Activated CD8-positive, alpha-beta memory T cell treated with anti-CD3 and anti-CD28 coated beads, Interleukin-2, amount 50 U/mL, for 48 hours (primary cell): ENCODE measurements around the gene MAP6.
"Not testable (repeated sequence)": the region's sequence is repeated elsewhere in the genome, so short reads cannot be mapped to it uniquely, and the experiment has no call there.

Experiments
- DNase-seq: peaks from one replicate; pipeline ENCODE4 v3.0.0-alpha.2; 2020

Gene MAP6

DNA sequence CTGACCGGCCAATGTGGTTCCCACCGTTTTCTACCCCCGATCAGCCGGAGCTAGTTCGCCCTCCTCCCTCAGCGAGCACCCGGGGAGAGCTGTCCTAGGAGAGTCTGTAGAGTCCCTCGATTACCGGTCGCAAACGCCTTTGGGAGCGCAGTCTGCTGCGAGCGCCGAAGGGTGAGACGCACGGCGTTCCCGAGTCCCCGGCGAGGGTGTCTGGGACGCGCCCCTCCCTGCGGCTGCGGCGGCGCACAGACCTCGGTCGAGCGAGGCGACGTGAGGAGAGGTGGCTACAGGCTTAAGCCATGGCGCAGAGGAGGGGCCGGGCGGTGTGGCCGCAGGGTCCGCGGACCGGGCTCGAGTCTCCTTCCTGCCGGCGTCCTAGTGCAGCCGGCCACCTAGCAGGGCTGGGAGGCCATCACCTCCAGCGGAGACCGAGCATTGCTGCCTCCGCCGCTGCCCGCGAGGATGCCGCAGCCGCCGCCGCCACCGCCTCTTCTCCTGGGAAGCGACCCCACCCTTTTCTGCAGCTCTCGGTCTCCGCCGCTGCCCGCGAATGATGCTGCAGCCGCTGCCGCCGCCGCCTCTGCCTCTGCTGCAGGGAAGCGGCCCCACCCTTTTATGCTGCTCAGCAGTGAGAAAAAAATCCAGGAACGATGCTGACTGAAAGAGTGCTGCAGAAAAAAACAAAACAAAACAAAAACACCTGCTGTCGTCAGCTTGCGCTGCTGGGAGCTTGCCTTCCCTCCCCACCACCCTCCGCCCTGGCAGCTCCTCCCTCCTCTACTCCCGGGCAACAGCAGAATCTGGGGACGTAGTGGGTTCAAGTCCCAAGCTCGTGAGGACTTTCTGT, at the start of gene MAP6:
Gene MAP6, minus strand, starts transcription at position 588 of the 847 bp plus-strand sequence. CDS start 669 bp downstream, outside the sequence.
- peak; percentile 72 for DNase-seq

DNA sequence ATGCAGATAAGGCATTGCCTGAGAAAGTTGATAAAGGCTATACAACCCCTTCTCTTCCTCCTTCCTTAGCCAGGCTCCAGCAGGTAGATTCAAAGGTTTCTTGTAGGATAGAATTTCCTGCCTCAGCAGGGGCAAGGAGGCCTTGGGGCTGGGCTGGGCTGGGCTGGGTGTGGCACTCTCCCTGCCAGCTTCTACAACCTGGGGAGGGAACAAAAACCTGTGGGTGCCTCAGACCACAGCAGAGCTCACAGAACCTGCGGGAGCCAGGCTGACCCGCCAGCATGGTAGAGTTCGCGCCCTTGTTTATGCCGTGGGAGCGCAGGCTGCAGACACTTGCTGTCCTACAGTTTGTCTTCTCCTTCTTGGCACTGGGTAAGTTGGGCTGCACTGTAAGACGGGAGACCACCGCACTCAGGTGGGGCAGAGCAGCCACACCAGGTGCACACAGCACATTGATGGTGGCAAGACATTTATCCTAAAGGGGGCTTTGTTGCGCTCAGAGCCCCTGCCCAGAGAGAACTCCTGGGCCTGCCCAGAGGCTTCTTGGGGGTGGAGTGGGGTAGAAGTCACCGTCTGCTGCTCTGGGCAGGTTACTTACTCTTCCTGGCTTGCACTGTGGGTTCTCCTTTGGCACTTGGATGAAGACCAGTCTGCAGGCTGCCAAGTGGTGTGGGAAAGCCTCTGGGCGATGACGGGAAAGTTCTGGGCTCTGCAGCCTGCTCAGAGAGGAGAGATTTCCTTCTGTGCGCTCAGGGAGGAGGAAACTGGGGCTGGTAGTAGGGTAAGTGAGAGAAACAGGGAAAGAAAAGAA, 49.0 kb upstream of the MAP6 start, which contains the start of gene MOGAT2:
Gene MOGAT2, plus strand, starts transcription at position 231 of the 811 bp plus-strand sequence. Its CDS starts 51 bp downstream, at position 282.
- DNase-seq = no peak

DNA sequence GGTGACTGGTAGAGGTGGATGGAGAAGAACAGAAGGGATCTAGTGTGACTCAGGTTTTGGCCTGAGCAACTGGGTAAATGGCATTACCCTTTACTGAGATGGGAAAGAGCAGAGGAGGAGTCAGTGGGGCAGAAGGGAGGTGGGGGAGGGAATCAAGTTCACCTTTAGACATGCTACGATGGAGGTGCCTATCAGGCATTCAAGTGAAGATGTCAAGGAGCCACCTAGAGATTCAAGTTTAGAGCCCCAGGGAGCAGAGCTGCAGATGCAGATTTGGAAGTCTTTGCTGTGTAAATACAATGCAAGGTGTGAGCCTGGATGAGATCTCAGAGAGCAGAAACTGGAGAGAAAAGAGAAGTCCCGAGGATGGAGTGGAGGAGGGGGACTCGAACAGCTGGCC, 47.8 kb upstream of the MAP6 start:
- DNase-seq = no peak

DNA sequence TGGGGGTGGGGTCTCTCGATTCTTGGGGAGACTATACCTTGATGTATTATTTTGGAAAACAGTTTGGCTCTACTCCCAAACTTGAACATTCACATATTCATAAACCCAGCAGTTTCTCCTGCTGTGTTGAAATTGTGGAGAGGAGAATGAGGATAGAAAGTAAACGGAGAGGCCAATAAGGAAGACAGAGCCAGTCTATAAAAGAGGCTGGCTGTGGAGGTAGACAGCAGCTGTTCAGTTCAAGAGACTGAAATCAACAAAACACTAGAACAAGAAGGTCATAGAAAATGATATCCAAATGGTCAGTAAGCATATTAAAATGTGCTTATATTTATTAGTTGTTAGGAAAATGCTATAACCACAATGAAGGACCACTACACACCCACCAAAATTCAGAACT, 46.9 kb upstream of the MAP6 start:
- DNase-seq = no peak

DNA sequence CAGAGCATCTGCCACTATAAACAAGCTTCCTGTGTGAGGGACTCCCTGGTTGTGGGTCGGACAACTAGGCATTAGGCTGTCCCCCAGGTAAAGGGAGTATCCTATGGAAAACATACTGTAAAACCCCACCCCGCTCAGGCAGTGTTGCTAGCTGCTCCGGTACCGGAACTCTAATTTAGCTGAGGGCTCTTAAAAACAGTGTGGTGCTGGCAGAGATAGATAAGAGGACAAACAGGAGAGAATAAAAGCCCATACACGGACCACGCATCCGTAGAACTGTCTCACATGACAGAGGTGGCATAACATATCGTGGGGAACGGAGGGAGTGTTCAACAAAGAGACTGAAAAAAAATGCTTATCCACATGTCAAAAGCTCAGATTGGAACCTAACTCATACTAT, 45.4 kb upstream of the MAP6 start:
- DNase-seq = no peak

DNA sequence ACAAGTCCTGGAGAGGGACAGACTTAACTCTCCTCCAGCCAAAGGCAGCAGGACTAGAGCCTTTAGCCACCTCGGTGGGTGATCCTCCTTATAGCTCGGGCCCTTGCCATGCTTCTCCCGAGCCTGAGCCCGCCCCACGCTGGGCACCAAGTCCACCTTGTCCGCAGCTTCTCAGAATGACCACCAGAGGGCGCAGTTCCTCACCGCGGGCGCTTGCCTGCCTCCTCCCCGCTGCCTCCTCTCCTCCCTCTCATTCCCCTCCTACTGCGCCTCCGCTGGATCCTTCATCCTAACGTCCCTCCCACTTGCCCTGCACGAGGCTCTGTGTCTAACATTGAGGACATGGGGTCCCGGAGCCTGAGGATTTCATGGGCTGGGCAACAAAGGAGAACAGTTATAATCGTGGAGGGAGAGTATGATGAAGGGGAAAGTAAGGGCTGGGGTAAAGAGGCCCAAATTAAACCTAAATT, 37.5 kb upstream of the MAP6 start:
- peak; percentile 87 for DNase-seq

DNA sequence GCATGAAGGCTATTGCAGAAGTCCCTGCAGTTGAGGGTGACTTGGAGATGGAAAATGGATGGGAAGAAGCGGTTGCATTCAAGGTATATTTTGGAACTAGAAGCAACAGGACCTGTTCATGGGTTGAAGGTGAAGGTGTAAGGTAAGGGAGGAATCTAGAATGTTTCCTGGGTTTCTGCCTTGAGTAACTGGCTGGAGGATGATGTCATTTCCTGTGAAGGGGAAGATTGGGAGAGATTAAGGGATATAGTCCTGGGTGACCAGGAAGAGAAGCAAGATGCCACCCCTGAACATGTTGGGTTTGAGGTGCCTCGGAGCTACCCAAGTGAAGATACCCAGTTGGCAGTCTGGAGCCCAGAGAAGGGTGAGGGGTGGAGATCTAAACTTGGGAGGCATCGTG, 36.7 kb upstream of the MAP6 start:
- DNase-seq = no peak

DNA sequence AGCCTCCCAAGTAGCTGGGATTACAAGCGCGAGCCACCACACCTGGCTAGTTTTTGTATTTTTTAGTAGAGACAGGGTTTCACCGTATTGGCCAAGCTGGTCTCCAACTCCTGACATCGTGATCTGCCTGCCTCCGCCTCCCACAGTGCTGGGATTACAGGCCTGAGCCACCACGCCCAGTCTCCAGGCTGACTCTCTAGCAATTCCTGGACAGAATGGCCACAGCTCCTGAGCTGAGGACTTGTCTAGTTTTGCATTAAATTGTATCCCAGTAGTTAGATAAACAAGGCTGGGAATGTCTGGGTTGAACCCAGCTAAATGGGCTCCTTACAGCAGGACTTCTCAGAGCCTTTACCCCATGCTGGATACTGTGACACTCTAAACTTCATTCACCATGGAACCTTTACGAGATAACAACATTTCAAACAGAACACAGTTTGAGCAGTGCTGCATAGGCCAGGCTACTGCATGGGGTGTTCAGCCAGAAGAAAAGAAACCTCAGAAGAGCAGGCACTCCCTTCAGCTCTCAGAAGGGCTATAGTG, 34.9 kb upstream of the MAP6 start:
- no peak for DNase-seq

DNA sequence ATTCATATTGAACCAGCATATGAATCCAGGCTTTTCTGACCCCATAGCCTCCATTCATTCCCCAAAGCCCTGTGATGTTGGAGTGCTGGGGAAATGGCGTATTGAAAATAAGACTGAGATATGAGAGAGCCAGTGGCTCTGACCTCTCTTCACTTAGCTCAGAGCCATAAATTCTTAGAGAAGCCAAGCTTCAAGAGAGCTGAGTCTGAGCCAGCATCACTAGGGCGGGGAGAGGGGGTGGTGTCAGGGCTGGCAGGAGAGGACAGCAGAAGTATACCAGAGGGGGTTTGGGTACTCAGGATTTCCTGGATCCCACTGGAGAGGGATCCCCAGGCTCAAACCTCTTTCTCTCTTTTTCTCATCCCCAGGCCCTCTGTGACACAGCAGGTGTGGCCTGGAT, 32.1 kb upstream of the MAP6 start:
- no peak for DNase-seq

DNA sequence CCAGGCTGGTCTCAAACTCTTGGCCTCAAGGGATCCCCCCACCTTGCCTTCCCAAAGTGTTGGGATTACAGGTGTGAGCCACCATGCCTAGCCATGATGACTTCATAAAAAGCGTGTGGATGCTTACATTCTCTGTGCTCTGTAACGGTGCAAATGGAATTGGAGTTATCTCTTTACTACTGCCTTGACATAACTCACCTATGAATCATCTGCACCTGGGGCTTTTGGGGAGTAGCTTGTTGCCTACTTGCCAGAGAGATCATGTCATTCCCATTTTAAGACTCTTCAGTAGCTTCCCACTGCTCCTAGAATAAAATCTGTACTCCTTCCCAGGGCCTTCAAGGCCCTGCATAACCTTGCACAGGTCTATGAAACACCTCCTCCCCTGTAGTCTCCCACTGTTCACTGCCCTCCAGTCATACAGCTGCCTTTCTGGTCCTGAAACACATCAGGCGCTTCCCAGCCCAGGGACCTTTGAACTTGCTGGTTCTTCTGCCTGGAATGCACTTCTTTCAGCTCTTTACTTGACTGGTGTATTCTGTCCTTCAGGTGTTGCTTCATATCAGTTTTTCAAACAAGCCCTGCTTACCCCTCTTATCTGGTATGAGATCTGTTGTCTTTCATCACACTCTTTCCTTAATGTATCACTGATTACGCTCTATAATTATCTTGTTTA, 29.2 kb upstream of the MAP6 start:
- DNase-seq = no peak

DNA sequence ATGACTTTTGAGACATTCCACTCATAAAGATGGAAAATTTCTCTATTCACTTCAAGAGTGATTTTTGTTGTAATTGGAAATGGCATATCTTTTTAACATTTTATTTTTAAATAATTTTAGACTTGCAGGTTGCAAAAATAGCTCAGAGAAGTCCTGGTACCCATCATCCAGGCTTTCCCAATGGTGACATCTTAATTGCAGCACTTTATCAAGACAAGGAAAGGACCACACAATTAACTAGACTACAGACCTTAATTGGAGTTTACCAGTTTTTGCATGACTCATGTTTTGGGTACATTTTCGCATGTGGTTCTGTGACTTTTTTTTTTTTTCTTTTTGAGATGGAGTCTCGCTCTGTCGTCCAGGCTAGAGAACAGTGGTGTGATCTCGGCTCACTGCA, 23.0 kb upstream of the MAP6 start:
- DNase-seq = no peak

DNA sequence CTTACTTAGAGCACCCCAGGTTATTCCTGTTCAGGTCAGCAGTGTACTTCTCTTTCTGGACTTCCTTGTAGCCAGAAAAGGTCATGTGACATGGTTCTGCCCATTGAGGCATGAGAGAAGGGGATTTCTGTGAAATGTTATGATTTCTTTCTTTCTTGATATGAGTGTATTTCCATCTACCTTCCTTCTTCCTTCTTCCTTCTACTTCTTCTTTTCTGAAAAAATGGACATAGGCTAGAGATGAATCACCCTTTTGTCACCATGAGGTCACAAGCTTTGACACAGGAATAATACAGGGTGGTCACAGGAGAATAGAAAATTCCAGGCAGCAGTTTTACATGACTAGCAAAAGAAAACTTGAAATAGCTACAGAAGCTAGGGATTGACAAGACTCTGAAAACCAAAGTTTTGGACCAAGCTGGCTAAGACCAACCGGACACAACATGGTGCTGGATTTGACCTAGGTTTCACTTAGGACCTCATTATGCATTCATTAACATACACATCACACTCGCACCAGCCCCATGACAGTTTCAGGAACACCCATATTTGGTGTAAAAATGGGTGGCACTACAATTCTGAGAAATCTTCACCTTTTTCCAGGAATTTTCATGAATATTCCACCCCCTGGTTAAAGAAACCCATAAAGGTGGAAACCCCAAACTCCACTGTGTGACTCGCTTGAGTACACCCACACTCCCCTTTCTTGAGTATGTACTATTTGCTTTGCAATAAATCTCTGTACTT, 21.2 kb upstream of the MAP6 start:
- DNase-seq = no peak

DNA sequence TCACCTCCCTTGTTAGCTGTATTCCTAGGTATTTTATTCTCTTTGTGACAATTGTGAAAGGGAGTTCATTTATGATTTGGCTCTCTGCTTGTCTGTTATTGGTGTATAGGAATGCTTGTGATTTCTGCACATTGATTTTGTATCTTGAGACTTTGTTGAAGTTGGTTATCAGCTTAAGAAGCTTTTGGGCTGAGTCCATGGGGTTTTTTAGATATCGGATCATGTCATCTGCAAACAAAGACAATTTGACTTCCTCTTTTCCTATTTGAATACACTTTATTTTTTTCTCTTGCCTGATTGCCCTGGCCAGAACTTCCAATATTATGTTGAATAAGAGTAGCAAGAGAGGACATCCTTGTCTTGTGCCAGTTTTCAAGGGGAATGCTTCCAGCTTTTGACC, 15.0 kb upstream of the MAP6 start:
- not testable (repeated sequence) for DNase-seq

DNA sequence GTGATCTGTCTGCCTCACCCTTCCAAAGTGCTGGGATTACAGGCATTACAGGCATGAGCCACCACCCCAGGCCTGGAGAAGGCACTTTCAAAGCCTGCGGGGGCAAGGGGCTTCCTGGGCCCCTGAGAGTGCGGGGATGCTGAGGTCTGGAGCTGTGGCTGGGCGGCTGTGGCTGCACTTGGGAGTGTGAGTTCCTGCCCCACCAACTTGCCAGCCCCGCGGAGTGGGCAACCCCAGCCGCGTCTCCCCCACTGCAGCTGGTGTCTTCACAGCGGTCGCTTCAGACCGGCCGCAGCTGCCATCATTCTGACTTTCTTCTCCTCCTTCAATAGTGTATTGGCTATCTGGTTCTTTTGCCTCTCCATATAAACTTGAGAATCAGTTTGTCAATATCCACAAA, 10.7 kb upstream of the MAP6 start:
- DNase-seq = no peak

DNA sequence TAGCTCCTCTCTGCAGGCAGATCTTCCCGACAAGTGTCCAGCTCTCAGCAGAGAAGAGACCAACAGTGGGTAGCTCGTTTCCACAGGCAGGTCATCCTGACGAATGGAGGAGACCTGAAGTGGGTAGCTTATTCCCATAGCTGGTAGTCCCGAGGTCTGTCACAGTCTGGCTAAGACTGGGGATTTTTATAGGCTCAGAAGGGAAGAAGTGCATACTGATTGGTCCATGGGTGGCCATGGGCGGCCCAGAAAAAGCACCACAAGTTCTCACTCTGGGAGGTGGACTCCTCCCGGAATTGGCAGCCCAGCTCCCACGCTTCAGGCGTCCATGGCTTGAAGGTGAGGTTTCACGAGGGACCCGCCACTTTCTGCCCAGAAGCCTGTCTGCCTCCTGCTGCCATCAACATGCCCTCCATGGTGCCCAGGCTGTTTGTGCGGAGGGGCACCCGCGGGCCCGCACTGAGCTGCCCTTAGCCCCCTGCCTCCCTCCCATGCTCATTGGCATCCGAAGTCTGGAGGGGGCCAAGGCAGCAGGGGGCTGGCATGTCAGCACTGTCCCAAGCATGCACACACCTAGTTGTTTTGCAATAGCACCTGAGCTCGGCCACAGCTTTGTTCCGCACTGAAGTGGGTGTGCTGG, 9.9 kb upstream of the MAP6 start:
- DNase-seq = no peak

DNA sequence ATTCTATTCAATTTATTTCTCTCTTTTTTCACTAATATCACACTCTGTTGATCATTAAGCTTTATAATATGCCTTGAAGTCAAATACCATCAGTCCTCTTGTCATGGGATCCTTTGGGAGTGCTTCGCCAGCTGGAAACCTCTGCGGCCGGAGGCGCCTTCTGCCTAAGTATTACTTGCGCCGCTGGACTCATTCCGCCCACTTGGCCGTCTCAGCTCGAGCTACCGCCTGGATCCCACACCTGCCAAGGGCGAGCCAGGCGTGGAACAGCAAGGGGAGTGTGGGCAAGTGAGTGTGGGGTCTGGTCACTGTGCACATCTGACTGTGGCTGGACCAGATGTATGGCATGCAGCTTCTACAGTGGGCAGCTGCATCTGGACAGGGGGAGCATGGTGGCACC, 9.1 kb upstream of the MAP6 start:
- no peak for DNase-seq

DNA sequence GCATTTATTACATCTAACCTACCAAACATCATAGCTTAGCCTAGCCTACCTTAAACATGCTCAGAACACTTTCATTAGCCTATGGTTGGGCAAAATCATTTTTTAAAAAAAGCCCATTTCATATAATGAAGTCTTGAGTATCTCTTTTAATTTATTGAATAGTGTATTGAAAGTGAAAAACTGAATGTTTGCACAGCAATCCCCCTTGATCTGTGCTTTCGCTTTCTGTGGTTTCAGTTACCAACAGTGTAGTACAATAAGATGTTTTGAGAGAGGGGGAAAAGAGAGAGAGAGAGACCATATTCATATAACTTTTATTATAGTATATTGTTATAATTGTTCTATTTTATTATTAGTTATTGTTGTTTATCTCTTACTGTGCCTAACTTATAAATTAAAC, 8.4 kb upstream of the MAP6 start:
- no peak for DNase-seq

DNA sequence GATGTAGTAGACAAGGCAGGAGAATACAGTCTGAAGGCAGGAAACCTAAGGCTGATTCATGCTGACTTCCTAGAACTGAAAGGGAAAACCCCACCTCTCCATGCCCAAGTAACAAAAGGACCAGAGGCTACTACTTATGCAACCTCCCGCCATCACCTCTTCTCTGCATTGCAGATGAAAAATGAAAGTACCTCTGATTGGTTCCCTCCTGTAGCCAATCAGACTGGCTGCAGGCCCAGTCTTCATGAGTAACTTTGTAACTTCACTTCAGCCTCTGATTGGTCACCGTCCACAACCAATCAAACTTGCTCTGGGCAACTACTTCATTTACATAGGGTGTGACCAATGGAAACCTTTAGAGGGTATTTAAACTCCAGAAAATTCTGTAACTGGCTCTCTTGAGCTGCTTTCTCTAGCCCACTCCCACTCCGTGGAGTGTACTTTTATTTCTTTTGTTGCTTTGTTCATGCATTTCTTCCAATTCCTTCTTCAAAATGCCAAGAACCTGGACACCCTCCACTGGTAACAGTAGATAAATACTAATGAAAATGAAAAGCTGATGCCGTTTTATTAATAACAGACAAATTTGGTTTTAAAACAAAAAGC, 5.2 kb upstream of the MAP6 start:
- DNase-seq = no peak

DNA sequence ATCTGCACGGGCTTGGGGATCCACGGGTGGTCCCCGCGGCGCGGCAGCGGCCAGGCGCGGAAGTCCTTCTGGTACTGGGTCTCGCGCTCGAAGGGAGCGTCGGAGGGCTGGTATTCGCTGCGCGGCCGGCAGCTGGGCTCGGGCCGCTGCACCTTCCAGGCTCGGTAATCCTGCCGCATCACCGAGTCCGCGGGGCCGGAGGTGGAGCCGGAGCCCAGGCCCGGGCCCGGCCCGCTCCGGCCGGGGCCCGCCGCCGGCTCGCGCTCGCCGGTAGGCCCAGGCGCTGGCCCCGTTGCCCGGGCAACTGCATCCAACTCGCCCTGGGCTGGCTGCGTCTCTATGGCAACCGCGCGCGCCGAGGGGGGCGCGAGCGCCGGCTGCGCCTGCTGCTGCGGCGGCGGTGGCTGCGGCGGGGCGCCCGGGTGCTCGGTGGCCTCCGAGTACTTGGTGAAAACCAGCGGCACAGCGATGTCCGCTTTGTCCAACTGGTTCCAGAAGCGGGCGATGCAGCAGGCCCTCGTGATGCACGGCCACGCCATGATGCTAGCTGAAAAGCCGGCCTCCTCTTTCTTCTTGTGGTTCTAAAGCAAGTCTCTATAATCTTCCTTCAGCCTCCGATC, 897 bp downstream of the MAP6 start:
- peak; percentile 63 for DNase-seq

DNA sequence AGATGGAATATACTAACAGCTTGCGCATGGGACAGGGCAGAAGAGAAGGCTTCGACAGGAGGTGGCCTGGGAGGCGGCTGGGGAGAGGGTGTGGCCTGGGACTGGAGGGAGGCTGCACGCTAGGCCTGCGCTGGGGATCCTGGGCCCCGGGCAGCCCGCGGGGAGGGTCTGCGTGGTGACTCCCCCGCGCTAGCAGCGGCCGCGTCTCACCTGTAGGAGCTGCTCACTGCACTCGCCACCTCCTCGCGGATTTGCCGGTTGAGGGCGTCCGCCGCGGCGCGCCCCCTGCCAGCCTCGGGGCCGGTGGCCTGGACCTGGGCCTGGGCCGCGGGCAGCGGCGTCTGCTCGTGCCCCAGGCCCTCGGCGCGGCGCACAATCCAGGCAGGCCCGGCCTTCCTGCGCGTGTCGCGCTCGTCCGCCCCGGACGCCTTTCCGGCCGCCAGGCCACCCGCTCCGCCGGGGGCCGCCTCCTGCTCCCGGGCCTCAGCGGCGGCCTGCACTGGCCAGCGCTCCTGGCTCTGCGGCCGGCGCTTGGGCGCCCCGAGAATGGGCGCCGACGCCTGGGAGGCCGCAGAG, 1.5 kb downstream of the MAP6 start:
- DNase-seq = no peak

DNA sequence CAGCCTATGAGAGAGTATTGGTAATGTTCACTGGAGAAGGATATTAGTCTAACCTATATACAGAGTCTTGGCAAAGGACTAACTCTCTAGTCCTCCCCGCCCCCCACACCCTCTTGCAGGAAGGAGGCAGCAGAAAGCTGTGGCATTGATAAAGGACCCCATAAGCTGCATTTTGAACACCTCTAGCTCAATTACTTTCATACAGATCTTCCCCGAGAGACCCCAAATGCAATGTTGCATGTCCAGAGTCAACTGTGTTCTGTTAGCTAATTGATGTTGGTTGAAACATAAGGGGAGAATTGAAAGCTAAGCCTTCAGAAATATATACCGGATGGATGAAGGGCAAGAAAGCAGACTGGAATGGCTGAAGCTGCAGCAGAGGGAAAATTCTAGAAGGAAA, 2.8 kb downstream of the MAP6 start:
- DNase-seq = no peak
